Forelimb muscle (tissue), 1 donor: ENCODE data around the gene PIK3CG. TPM values are rescaled to one million over a fixed set of nuclear protein-coding genes. Genes with fewer than 3 reads are reported as not detected.
"Not testable (repeated sequence)": the region's sequence is repeated elsewhere in the genome, so short reads cannot be mapped to it uniquely, and the experiment has no call there.

Experiments used
- DNase-seq: peaks from one replicate; pipeline ENCODE4 v3.0.0-alpha.2; 2013; ENCODE audit warnings: low read depth
- polyA plus RNA-seq: library from polyadenylated mRNA; unstranded; fragments of 120-200 nt; gene quantifications from one replicate; pipeline ENCODE4 v1.2.1, GENCODE V29; 2013; ENCODE audit not compliant: insufficient read length

PIK3CG gene
- 2.1 TPM for polyA plus RNA-seq

- no peak for DNase-seq
Observed at GRCh38 chr7:106865130-106866041, at the start of gene PIK3CG. Gene PIK3CG, plus strand, starts transcription at chr7:106865282. Its CDS starts 2,280 bp downstream, at chr7:106867562.

- no peak for DNase-seq
Observed at GRCh38 chr7:106817098-106817497, 48.0 kb upstream of the PIK3CG start.

GRCh38 chr7:106818736-106819135, 46.3 kb upstream of the PIK3CG start:
- DNase-seq = no peak

GRCh38 chr7:106819546-106819945, 45.5 kb upstream of the PIK3CG start:
- no peak for DNase-seq

- no peak for DNase-seq
Observed at GRCh38 chr7:106820321-106821217, 44.5 kb upstream of the PIK3CG start.

- DNase-seq = no peak
Observed at GRCh38 chr7:106823631-106824030, 41.5 kb upstream of the PIK3CG start.

GRCh38 chr7:106824458-106824857, 40.6 kb upstream of the PIK3CG start:
- DNase-seq = no peak

- DNase-seq = no peak
Observed at GRCh38 chr7:106827626-106828025, 37.5 kb upstream of the PIK3CG start.

GRCh38 chr7:106829496-106829895, 35.6 kb upstream of the PIK3CG start:
- DNase-seq = no peak

- not testable (repeated sequence) for DNase-seq
Observed at GRCh38 chr7:106830896-106831295, 34.2 kb upstream of the PIK3CG start.

GRCh38 chr7:106836816-106837215, 28.3 kb upstream of the PIK3CG start:
- DNase-seq = no peak

GRCh38 chr7:106839511-106839910, 25.6 kb upstream of the PIK3CG start:
- no peak for DNase-seq

- DNase-seq = no peak
Observed at GRCh38 chr7:106840342-106840741, 24.7 kb upstream of the PIK3CG start.

- DNase-seq = no peak
Observed at GRCh38 chr7:106841896-106842390, 23.1 kb upstream of the PIK3CG start.

GRCh38 chr7:106844279-106844997, 20.6 kb upstream of the PIK3CG start:
- DNase-seq = no peak

- DNase-seq = no peak
Observed at GRCh38 chr7:106848049-106848448, 17.0 kb upstream of the PIK3CG start.

- DNase-seq = no peak
Observed at GRCh38 chr7:106848851-106849442, 16.1 kb upstream of the PIK3CG start.

GRCh38 chr7:106851632-106852031, 13.4 kb upstream of the PIK3CG start:
- DNase-seq = not testable (repeated sequence)

GRCh38 chr7:106853250-106853908, 11.7 kb upstream of the PIK3CG start:
- DNase-seq = no peak

- DNase-seq = no peak
Observed at GRCh38 chr7:106855540-106856132, 9.4 kb upstream of the PIK3CG start.
